HG02798 (cell line): Measurements from ENCODE around the gene KCNQ2.
"Not testable (repeated sequence)": the region's sequence is repeated elsewhere in the genome, so short reads cannot be mapped to it uniquely, and the experiment has no call there.

Experiments
- ATAC-seq: cut with Tn5 transposase; IDR thresholded peaks from one replicate; pipeline ENCODE4 v1.9.1; 2021; ENCODE audit warnings: mild to moderate bottlenecking; ENCODE audit not compliant: unreplicated experiment, poor library complexity

The KCNQ2 gene

DNA sequence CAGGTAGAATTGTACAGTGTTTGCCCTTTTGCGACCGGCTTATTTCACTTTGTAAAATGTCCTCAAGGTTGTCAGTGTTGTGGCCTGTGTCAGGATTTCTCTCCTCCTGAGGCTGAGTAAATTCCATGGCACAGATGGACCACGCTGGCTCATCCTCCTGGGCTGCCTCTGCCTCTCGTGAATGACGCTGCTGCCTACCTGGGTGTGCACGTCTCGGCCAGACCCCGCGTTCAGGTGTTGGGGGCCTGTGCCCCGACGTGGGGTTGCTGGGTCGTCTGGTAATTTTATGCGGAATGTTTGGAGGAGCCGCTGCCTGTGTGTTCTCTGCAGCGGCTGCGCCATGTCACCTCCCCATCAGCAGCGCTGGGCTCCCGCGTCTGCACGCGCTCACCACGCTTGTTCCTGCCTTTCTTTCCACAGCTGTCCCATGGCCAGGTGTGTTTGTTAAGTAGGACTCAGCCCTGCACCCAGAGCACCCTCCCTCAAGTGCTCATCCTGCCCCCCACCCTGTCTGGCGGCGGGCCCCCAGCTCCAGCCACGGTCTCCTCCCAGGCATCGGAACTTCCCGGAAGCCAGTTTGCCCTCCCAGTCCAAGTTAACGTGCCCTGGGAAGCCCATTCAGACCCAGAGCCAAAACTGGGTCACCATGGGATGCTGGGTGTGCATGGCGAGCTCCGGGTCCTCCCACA lies 75.2 kb downstream of the KCNQ2 start:
- ATAC-seq = no peak

DNA sequence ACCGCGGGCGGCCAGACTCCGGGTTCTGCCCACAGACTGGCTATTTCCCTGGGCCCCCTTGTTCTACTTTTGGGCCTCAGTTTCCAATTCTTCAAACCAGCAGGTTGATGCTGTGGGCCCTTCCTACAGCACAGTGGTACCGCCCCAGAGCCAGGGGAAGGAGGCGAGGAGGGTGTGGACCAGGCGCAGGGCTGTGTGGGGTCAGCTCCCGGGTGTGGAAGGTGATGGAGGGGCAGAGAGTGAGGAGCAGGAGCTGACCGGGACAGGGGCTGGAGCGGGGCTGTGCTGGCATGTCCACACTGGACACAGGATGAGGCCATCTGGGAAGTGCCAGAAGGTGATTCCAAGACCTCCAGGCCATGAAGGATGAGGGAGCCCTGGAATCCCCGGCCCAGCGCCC lies 76.2 kb downstream of the KCNQ2 start:
- no peak for ATAC-seq

- no peak for ATAC-seq
These were observed 76.7 kb downstream of the KCNQ2 start for GRCh38 chr20:63395723-63396122.

DNA sequence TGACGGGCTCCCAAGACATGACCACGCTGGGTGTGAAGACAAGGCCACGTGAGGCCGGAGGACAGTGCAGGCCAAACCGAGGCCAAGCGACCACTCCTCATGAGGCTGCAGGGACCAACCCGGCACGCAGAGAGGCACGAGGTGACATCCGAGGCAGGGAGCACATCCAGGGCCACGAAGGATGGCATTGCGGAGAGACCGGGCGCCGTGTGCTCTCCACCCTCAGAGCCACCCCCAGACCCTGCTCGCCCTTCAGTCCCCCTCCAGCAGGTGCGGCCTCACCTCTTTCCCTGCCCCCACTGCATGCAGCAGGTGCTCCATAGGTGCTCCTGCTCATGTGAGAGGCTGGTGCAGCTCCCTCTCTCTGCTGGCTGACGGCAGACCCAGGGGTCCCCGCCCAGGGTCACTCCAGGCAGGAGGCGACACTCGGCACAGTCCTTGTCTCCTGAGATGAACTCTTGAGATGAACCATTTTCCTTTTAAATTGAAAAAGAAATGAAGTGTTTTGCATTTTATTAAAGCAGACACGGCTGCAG lies 77.5 kb downstream of the KCNQ2 start:
- no peak for ATAC-seq

GRCh38 chr20:63394069-63394919 lies 78.2 kb downstream of the KCNQ2 start:
- no peak for ATAC-seq

- no peak for ATAC-seq
These were observed 78.9 kb downstream of the KCNQ2 start for GRCh38 chr20:63393566-63393965.

DNA sequence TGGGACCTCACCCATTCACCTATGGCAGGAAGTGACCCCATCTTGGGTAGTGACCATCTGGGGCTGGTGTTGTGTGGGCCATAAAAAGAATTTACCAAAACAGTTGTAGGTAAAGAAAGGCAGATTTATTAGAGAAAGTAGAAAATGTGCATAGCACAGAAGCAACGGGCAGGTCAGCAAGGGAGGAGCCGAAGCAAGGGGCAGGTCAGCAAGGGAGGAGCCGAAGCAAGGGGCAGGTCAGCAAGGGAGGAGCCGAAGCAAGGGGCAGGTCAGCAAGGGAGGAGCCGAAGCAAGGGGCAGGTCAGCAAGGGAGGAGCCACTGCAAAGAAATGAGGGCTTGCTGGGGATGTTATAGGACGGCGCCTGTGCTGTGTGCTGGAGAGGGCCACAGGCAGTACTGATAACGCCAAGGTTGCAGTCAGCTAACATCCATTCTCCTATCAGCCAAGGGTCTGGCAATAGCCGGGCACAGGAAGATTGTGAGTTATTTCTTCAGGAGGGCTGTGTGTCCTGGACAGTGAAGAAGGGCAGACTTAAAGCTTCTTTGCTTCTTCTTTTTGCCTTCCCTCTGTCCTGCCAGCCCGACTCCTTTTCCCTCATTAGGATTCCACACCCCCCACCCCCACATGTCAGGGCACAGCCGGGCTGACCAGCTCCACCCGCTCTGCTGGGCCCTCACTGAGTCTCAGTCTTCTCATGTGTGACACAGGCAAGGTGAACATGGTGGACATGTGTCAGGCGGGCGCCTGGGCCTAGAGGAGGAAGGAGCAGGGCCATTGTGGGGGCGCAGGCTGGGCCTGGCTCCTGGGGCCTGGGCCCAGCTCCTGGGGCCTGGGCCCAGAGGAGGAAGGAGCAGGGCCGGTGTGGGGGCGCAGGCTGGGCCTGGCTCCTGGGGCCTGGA lies 79.7 kb downstream of the KCNQ2 start:
- no peak for ATAC-seq

DNA sequence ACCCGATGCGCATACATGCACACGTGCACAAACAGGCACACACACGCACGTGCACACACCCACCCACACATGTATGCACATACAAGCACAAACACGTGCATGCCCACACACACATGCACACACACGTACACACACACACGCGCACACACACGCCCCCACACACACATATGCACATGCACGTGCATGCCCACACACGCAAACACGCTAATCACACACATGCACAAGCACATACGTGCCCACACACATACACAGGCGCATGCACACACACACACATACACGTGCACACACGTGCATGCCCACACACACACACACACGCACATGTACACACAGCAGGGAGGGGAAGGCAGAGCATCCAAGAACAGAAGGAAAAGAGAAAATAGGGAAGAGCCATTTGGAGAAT lies 84.5 kb downstream of the KCNQ2 start:
- ATAC-seq = no peak

DNA sequence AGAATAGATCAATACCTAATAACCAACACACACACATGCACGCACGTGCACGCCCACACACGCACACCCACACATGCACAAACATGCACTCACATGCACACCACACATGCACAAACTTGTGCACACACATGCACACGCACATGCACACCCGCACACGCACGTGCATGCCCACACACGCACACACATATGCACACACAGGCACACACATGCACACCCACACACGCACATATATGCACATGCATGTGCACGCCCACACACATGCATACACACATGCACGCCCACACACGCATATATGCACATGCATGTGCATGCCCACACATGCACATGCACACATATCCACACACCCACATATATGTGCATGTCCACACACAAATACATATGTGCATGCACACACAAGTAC lies 85.1 kb downstream of the KCNQ2 start:
- no peak for ATAC-seq

GRCh38 chr20:63386491-63386890 lies 86.0 kb downstream of the KCNQ2 start:
- ATAC-seq = no peak

GRCh38 chr20:63385819-63386218 lies 86.6 kb downstream of the KCNQ2 start:
- no peak for ATAC-seq

DNA sequence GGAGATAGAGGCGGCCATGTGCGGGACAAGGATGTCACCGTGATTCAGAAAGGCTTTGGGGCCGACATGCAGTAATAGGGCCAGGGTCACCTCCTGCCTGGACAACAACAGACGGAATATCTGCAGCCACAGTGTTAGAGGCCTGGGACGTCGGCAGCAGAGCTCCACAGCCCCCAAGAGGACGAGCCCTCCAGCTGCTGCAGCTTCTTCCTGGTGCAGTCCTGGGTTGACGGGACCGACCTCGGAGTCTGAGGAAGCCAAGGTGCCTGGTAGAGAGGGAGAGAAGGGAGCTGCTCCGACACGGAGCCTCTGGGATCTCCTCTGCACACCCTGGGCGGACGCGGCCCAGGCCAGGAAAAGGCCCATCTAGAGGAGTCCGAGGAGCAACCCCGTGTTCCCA lies 88.1 kb downstream of the KCNQ2 start:
- ATAC-seq = no peak

DNA sequence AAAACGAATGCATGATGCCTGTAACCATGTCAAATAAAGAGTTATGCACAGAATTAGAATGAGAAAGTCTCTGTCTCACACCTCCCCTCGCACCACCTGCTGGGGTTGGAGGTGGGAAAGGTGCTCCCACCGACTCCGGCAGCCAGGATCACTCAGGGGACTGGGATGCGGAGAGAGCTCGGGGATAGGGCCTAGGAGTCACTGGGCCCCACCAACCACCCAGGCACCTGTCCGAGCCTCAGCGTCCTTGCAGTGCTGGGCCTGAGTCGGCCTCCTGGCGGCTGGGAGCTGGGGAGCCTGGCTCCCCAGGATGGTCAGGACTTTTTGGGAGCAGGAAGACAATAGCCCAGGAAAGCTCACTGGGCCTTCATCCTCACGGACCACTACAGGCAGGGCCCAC lies 88.9 kb downstream of the KCNQ2 start:
- no peak for ATAC-seq

GRCh38 chr20:63382551-63383300 lies 89.7 kb downstream of the KCNQ2 start:
- no peak for ATAC-seq

GRCh38 chr20:63381781-63382431 lies 90.5 kb downstream of the KCNQ2 start:
- ATAC-seq = no peak

DNA sequence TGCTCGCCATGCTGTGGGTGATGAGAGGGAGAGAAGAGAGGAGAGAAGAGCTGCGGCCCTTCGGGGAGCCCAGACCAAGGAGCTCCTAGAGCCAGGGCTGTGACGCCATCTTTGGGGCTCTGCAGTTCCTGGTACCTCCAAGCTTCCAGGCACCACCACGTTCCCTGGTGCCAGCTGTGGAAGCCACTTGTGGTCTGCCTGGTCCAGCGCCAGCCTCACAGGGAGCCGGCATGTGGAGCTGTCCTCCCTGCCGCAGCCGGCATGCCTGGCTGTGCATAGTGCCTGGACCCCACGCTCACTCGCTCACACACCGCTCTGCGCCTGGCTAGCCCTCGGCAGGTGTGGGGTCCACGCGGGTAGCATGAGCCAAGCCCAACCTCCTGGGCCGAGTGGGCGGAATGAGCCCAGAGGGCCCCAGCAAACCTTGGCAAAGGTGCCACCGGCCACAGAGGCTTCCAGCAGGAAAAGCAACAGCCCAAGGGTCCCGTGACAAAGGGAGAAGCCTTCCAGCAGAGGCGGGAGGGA lies 92.0 kb downstream of the KCNQ2 start:
- ATAC-seq = no peak

- ATAC-seq = not testable (repeated sequence)
These were observed 92.6 kb downstream of the KCNQ2 start for GRCh38 chr20:63379872-63380271.

- ATAC-seq = no peak
These were observed 93.2 kb downstream of the KCNQ2 start for GRCh38 chr20:63379296-63379695.

DNA sequence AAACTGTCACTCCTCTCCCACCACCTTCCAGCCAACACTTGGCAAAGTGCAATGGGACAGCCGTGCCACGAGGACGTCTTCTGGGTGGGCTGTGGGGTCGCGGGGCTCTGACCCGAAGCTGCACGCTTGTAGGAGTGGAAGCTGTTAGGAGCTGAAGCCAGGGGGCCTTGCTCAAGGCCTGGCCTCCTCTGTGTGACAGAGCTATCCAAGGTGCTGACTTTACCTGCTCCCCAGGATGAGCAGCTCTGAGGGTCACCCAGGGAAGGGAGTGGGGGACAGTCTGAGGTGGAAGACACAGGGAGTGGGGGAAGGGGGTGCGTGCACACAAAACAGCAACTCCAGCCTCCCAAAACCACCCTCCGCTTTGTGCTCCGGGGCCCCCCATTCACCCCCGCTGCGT lies 93.8 kb downstream of the KCNQ2 start:
- no peak for ATAC-seq
